Neural cell (in vitro differentiated cells): ENCODE data around the gene TMEM125.

Experiments used
- CTCF ChIP-seq: fragments of 450-650 bp; IDR thresholded peaks from 2 replicates; pipeline ENCODE4 v1.5.1; 2014; ENCODE audit warnings: antibody characterized with exemption, mild to moderate bottlenecking, moderate library complexity; ENCODE audit not compliant: poor library complexity, severe bottlenecking
- EP300 ChIP-seq: fragments of 450-650 bp; conservative IDR thresholded peaks from 2 replicates; pipeline ENCODE4 v1.6.1; 2014; ENCODE audit warnings: antibody characterized with exemption, mild to moderate bottlenecking, moderate library complexity; ENCODE audit not compliant: poor library complexity, severe bottlenecking
- EZH2 ChIP-seq: fragments of 200-600, 300-800 bp; shearing (Covaris generic), sonication (generic); IDR thresholded peaks from 2 replicates; pipeline ENCODE4 v1.6.1; 2014; ENCODE audit warnings: antibody characterized with exemption, low read length, borderline replicate concordance, mild to moderate bottlenecking; ENCODE audit not compliant: insufficient read depth, poor library complexity, severe bottlenecking
- MXI1 ChIP-seq: fragments of 450-650 bp; conservative IDR thresholded peaks from 2 replicates; pipeline ENCODE4 v1.6.1; 2014; ENCODE audit warnings: antibody characterized with exemption, mild to moderate bottlenecking; ENCODE audit not compliant: poor library complexity, severe bottlenecking
- POLR2AphosphoS5 ChIP-seq: IDR thresholded peaks from 2 replicates; pipeline ENCODE4 v1.6.1; 2012
- RAD21 ChIP-seq: fragments of 450-650 bp; conservative IDR thresholded peaks from 2 replicates; pipeline ENCODE4 v1.6.1; 2014; ENCODE audit warnings: antibody characterized with exemption, mild to moderate bottlenecking, moderate library complexity
- SMC3 ChIP-seq: fragments of 450-650 bp; conservative IDR thresholded peaks from 2 replicates; pipeline ENCODE4 v1.6.1; 2014; ENCODE audit warnings: antibody characterized with exemption, mild to moderate bottlenecking, moderate library complexity; ENCODE audit not compliant: poor library complexity
- TAF1 ChIP-seq: IDR thresholded peaks from 2 replicates; pipeline ENCODE4 v1.6.1; 2012; ENCODE audit warnings: low read depth
- TF ChIP-seq, protein P1 (sequence below): IDR thresholded peaks from 2 replicates; pipeline ENCODE4 v1.6.1; 2012; ENCODE audit warnings: borderline replicate concordance

- no peak for TF ChIP-seq CTCF
- TF ChIP-seq, protein P1, sequence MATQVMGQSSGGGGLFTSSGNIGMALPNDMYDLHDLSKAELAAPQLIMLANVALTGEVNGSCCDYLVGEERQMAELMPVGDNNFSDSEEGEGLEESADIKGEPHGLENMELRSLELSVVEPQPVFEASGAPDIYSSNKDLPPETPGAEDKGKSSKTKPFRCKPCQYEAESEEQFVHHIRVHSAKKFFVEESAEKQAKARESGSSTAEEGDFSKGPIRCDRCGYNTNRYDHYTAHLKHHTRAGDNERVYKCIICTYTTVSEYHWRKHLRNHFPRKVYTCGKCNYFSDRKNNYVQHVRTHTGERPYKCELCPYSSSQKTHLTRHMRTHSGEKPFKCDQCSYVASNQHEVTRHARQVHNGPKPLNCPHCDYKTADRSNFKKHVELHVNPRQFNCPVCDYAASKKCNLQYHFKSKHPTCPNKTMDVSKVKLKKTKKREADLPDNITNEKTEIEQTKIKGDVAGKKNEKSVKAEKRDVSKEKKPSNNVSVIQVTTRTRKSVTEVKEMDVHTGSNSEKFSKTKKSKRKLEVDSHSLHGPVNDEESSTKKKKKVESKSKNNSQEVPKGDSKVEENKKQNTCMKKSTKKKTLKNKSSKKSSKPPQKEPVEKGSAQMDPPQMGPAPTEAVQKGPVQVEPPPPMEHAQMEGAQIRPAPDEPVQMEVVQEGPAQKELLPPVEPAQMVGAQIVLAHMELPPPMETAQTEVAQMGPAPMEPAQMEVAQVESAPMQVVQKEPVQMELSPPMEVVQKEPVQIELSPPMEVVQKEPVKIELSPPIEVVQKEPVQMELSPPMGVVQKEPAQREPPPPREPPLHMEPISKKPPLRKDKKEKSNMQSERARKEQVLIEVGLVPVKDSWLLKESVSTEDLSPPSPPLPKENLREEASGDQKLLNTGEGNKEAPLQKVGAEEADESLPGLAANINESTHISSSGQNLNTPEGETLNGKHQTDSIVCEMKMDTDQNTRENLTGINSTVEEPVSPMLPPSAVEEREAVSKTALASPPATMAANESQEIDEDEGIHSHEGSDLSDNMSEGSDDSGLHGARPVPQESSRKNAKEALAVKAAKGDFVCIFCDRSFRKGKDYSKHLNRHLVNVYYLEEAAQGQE: no peak
- TF ChIP-seq EZH2: no peak
- TF ChIP-seq EP300: no peak
- no peak for TF ChIP-seq POLR2AphosphoS5
- TF ChIP-seq MXI1: no peak
- TF ChIP-seq RAD21: no peak
- TF ChIP-seq TAF1: no peak
- TF ChIP-seq SMC3: no peak
Measured at GRCh38 chr1:43279666-43280065, 9.9 kb downstream of the TMEM125 start.
